ENCODE measurements around the gene QPCTL. TPM values are rescaled to one million over a fixed set of nuclear protein-coding genes. Genes with fewer than 3 reads are reported as not detected.
A peak's percentile ranks its signal among the peaks of the same experiment; 100 is the strongest.
"Not testable (repeated sequence)": the region's sequence is repeated elsewhere in the genome, so short reads cannot be mapped to it uniquely, and the experiment has no call there.

The QPCTL gene
- total RNA-seq, 1 donor: 15.6 TPM

DNA sequence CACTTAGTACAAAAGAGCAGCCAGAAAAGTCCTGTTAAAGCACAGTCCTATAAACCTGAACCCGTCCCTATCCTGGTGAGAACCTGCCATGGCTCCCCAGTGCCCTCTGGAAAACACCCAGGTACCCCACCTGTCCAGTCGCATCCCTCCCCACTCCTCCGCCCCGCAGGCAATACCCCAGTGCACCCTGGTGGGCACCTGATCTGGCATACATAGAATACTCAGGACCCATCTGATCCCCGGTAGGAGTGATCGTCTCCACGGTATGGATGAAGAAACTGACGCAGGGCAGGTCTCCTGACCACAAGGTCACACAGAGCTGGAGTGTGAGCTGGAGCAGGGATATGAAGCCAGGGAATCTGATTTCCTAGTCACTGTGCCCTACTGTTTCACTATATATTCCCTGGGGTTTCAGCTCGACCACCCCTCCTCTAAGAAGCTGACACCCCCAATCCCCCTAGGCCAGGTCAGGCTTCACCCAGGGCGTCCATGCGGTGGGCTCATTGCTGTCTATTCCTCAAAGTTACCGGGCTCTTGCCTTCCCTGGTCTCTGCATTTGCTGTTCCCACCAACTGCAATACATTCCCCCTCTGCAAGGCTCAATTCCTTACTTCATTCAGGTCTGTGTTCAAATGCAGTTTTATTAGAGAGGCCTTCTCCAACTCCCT, 25.7 kb downstream of the QPCTL start:
- TF ChIP-seq, protein P1, sequence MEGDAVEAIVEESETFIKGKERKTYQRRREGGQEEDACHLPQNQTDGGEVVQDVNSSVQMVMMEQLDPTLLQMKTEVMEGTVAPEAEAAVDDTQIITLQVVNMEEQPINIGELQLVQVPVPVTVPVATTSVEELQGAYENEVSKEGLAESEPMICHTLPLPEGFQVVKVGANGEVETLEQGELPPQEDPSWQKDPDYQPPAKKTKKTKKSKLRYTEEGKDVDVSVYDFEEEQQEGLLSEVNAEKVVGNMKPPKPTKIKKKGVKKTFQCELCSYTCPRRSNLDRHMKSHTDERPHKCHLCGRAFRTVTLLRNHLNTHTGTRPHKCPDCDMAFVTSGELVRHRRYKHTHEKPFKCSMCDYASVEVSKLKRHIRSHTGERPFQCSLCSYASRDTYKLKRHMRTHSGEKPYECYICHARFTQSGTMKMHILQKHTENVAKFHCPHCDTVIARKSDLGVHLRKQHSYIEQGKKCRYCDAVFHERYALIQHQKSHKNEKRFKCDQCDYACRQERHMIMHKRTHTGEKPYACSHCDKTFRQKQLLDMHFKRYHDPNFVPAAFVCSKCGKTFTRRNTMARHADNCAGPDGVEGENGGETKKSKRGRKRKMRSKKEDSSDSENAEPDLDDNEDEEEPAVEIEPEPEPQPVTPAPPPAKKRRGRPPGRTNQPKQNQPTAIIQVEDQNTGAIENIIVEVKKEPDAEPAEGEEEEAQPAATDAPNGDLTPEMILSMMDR (IDR thresholded peaks at IDR 0.05; ENCODE audit: extremely low read depth, low read depth, low read length): no peak
- peaks cover 65% of the 10 kb centered on the region for H3K79me2 ChIP-seq (ENCODE audit: insufficient read depth, low read length)
- no peaks in the 10 kb centered on the region for H4K20me1 ChIP-seq (ENCODE audit: insufficient read depth, low read length)
- H2AFZ ChIP-seq (ENCODE audit: low read length): peak overlapping the region; percentile 91
- H3K4me3 ChIP-seq (ENCODE audit: insufficient read depth, low read length): peak overlapping the region; percentile 86
- H3K9me3 ChIP-seq (ENCODE audit: low read depth, low read length): no peaks in the 10 kb centered on the region
- no peak for DNase-seq (ENCODE audit: insufficient read length, low spot score, missing footprints)
- peaks cover 13% of the 10 kb centered on the region for H3K36me3 ChIP-seq (ENCODE audit: insufficient read depth, low read length)
- no peaks in the 10 kb centered on the region for H3K27me3 ChIP-seq (ENCODE audit: insufficient read depth, low read length)
- peak overlapping the region; percentile 95 for H3K27ac ChIP-seq (ENCODE audit: low read depth, low read length)
- H3K4me1 ChIP-seq (ENCODE audit: insufficient read depth, low read length): peaks cover 33% of the 10 kb centered on the region
- peak overlapping the region; percentile 100 for H3K4me2 ChIP-seq (ENCODE audit: insufficient read depth, low read length)

DNA sequence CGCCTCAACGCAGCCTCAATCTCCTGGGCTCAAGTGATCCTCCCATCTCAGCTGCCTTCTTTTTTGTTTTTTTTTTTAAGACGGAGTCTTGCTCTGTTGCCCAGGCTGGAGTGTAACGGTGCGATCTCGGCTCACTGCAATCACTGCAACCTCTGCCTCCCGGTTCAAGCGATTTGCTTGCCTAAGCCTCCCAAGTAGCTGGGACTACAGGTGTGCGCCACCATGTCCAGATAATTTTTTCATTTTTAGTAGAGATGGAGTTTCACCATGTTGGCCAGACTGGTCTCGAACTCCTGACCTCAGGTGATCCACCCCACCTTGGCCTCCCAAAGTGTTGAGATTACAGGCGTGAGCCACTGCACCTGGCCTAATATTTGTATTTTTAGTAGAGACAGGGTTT, 27.6 kb downstream of the QPCTL start:
- Histone ChIP-seq H3K4me1 (ENCODE audit: insufficient read depth, low read length) (peaks cover 36% of the 10 kb centered on the region), H3K79me2 (ENCODE audit: insufficient read depth, low read length) (peaks cover 54% of the 10 kb centered on the region), H3K36me3 (ENCODE audit: insufficient read depth, low read length) (peaks cover 14% of the 10 kb centered on the region)
- not testable (repeated sequence) for H3K4me2 ChIP-seq (ENCODE audit: insufficient read depth, low read length); H3K27me3 ChIP-seq (ENCODE audit: insufficient read depth, low read length); H3K4me3 ChIP-seq (ENCODE audit: insufficient read depth, low read length); H3K27ac ChIP-seq (ENCODE audit: low read depth, low read length); DNase-seq (ENCODE audit: insufficient read length, low spot score, missing footprints); H3K9me3 ChIP-seq (ENCODE audit: low read depth, low read length); H2AFZ ChIP-seq (ENCODE audit: low read length); H4K20me1 ChIP-seq (ENCODE audit: insufficient read depth, low read length)

DNA sequence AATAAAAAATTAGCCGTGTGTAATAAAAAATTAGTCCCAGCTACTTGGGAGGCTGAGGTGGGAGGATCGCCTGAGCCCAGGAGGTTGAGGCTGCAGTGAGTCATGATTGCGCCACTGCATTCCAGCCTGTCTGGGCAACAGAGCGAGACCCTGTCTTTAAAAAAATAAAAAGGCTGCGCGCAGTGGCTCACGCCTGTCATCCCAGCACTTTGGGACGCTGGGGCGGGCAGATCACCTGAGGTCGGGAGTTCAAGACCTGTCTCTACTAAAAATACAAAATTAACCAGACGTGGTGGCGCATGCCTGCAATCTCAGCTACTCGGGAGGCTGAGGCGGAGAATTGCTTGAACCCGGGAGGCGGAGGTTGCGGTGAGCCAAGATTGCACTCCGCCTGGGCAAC, 36.2 kb downstream of the QPCTL start:
- not testable (repeated sequence) for H3K9me3 ChIP-seq (ENCODE audit: low read depth, low read length); DNase-seq (ENCODE audit: insufficient read length, low spot score, missing footprints); H3K4me3 ChIP-seq (ENCODE audit: insufficient read depth, low read length); H2AFZ ChIP-seq (ENCODE audit: low read length); H3K4me2 ChIP-seq (ENCODE audit: insufficient read depth, low read length); H3K27ac ChIP-seq (ENCODE audit: low read depth, low read length); H3K4me1 ChIP-seq (ENCODE audit: insufficient read depth, low read length); H3K36me3 ChIP-seq (ENCODE audit: insufficient read depth, low read length); H3K27me3 ChIP-seq (ENCODE audit: insufficient read depth, low read length)
- H4K20me1 ChIP-seq (ENCODE audit: insufficient read depth, low read length): peaks cover 13% of the 10 kb centered on the region
- H3K79me2 ChIP-seq (ENCODE audit: insufficient read depth, low read length): peaks cover 62% of the 10 kb centered on the region

DNA sequence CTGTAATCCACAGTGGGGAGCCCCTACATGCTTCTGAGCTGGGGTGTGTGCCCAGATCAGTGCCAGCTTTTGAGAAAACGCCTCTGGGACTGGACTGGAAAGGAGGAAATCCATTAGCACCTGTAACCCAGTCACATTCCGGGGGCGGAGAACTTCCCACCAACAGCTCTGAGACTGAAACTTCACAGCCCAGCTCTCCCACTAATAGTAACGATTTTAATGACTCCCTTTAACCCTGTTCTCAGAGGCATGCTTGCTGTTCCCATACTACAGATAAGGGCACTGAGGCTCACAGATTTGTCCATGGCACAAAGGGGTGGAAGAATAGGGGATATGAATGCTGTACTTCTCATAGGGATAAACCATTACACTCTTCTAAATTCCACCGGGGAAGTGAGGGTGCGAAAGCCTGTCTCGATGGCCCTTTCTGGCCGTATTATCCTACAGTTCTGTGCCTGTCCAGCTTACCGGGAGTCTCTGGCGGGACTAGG, 37.4 kb downstream of the QPCTL start:
- DNase-seq (ENCODE audit: insufficient read length, low spot score, missing footprints): peak; percentile 50
- H3K27ac ChIP-seq (ENCODE audit: low read depth, low read length): peak overlapping the region; percentile 64
- H3K36me3 ChIP-seq (ENCODE audit: insufficient read depth, low read length): no peaks in the 10 kb centered on the region
- H3K4me2 ChIP-seq (ENCODE audit: insufficient read depth, low read length): peak overlapping the region; percentile 98
- TF ChIP-seq, protein P1 (IDR thresholded peaks at IDR 0.05; ENCODE audit: extremely low read depth, low read depth, low read length): no peak
- H3K9me3 ChIP-seq (ENCODE audit: low read depth, low read length): no peaks in the 10 kb centered on the region
- peak overlapping the region; percentile 66 for H2AFZ ChIP-seq (ENCODE audit: low read length)
- peaks cover 7% of the 10 kb centered on the region for H3K4me1 ChIP-seq (ENCODE audit: insufficient read depth, low read length)
- H4K20me1 ChIP-seq (ENCODE audit: insufficient read depth, low read length): peaks cover 13% of the 10 kb centered on the region
- peaks cover 59% of the 10 kb centered on the region for H3K79me2 ChIP-seq (ENCODE audit: insufficient read depth, low read length)
- H3K4me3 ChIP-seq (ENCODE audit: insufficient read depth, low read length): peak overlapping the region; percentile 84
- H3K27me3 ChIP-seq (ENCODE audit: insufficient read depth, low read length): no peaks in the 10 kb centered on the region

All from osteoblast (primary cell).